Central memory CD4-positive, alpha-beta T cell (primary cell): ENCODE measurements around the gene ITGA11.

Source experiments
- DNase-seq: peaks from one replicate; pipeline ENCODE4 v3.0.0; 2022

ITGA11 gene

DNA sequence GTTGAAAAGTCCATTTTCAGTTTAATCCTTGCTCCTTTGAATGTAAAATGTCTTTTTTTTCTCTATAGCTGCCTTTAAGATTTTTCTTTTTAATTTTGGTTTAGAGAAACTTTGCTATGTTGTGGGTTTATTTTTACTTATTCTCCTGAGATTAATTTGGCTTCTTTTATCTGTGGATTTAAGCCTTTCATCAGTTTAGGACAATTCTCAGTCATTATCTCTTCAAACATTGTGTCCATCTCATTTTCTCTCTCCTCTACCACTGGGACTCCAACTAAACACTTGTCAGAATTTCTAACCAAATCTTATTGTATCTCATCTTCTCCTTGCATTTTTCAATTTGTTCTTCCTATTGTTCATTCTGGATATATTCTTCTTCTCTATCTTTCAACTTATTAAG is 12.4 kb upstream of the ITGA11 start:
- DNase-seq: no peak

DNA sequence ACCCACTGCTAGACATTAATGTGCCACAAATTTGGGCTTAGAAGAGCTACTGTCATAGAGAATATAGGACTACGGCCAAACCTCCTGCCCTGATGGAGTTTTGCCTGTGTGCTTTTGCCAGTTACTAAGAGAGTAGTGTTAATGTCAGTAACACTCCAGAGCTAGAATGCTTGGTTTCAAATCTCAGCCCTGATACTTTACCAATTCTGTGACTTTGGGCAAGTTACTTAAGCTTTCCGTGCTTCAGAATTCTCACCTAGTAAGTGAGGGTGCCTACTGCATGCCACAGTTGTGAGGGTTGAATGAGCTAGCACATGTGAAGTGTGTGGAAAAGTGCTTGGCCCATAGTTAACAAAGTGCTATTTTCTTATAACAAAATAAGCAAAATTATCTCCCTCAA is 10.9 kb upstream of the ITGA11 start:
- no peak for DNase-seq

- no peak for DNase-seq
Measured at GRCh38 chr15:68442041-68442440, 10.1 kb upstream of the ITGA11 start.

DNA sequence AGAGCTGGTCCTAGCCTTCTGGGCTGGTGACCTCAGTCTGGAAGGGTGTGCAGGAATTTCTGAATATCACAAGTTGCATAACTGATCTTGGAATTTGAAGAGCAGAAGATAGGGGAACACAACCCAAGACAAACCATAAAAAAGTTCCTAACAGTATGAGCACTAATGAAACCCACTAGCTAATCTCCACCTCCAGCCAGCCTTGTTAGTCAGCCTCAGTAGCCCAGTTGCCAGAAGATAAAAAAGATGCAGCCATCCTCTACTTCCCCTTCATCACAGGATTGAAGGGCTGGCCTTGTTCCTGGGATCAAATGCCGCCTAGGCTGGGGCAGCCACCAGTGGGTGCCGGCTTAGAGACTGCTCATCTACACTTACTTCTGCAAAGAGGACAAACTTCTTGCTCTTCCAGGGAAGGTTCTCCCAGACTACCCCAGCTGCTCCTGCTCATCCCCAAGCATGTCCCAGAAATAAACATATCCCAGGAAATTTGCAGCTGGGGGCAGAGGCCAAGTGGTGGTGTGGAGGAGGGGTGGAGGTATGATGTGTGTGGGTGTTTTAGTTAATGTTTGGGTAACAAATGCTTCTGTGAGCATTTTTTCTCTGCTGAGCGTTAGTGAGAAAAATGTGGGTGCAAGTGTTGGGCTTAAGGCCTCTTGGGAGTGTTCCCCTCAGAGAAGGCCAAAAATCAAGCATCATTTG is 9.2 kb upstream of the ITGA11 start:
- DNase-seq: no peak

GRCh38 chr15:68440136-68440535 is 8.2 kb upstream of the ITGA11 start:
- no peak for DNase-seq

- no peak for DNase-seq
Measured at GRCh38 chr15:68439506-68439905, 7.5 kb upstream of the ITGA11 start.

DNA sequence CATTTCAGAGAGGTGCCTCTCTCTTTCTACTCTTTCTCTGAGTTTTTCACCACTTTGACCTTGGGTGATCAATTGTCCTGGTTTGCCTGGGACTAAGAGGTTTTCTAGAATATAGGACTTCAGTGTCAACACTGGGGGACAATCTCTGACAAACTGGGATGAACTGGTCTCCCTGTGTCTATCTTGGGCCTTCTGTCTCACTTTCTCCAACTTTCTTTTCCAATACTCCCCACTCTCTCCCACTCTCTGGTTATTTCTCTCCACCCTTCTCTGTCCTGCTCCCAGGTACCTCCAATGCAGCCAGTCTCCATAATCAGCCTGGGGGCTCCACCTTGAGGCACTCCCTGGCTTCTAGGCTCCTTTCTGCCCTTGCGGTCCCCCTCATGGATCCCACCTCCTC is 4.7 kb upstream of the ITGA11 start:
- DNase-seq: no peak

DNA sequence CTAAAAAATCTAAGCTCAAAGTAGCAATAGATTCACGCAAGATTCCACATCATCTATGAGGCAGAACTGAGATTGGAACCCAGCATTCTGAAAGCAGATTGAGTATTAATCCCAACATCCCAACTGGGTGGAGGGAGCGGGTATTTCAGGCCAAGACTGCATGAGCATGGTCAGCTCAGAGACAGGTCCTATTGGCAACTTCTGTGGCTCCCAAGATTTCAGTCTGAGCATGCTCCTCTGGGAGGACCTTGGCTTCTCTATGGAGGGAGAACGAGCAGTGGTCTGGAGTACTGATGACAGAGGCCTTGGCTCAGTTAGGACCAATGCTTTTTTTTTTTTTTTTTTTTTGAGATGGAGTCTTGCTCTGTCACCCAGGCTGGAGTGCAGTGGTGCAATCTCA is 4.0 kb upstream of the ITGA11 start:
- DNase-seq: no peak

- no peak for DNase-seq
Measured at GRCh38 chr15:68434021-68434420, 2.1 kb upstream of the ITGA11 start.

GRCh38 chr15:68433551-68433950 is 1.6 kb upstream of the ITGA11 start:
- DNase-seq: no peak

DNA sequence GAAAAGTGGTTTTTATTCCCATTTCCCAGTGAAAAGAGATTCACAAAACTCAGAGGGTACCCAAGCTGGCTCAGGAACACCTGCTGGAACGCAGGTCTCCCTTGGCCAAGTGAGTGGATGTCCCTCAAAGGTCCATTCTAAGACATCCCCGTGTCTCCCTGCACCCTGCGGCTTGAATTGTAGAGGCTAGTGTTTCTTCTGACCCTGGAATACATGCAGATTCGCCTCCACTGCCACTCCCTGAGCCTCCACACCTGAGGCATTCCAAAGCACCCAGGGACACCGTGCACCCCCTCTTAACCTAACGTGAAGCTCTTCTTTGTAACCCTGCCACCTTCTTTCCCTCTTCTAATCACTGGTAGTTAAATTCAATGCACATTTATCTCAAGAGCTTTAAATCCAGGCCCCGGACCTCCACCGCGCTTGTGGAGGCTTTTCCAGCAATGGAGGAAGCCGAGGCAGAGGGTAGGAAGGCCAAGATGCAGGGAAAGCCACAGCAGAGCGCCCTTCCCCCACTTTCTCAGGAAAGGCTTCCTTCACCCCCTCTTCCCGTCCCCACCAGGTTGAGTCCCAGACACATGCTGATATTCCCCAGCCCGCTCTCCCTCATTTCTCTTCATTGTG is 590 bp upstream of the ITGA11 start:
- no peak for DNase-seq

DNA sequence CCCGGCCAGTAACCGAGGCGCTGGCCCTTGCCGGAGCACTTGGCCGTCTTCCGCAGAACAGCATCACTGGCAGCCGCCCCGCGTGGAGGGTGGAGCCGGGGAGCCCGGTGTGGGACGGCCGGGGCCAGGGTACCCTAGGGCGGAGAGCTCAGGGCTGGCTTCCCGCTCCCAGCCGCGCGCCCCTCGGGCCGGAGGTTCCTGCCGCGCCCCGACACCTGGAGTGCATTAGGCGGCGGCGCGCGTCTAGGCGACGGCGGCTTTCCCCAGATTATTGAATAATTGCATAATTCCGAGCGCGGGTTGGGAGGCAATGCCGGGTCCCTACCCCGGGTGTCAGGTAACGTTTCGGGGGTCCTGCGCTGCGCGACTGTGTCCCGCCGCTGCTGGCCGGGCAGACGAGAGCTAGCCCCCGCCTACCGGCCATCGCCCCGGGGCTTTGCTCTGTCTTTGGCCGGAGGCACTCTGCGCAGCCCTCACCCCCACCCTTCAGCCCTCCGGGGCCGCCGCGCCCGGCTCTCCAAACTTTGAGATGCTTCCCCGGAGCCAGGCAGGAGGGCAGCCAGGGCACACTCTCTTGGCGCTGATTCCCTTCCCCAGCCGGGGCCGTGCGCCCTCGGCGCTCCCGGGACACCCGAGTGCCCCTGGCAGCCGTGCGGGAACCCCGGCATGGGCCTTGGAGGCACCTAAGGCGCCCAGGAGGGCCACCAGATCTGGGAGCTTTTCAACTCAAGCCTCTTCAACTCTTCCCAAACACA is 749 bp downstream of the ITGA11 start:
- DNase-seq: no peak

GRCh38 chr15:68430471-68431036 is 1.4 kb downstream of the ITGA11 start:
- no peak for DNase-seq

DNA sequence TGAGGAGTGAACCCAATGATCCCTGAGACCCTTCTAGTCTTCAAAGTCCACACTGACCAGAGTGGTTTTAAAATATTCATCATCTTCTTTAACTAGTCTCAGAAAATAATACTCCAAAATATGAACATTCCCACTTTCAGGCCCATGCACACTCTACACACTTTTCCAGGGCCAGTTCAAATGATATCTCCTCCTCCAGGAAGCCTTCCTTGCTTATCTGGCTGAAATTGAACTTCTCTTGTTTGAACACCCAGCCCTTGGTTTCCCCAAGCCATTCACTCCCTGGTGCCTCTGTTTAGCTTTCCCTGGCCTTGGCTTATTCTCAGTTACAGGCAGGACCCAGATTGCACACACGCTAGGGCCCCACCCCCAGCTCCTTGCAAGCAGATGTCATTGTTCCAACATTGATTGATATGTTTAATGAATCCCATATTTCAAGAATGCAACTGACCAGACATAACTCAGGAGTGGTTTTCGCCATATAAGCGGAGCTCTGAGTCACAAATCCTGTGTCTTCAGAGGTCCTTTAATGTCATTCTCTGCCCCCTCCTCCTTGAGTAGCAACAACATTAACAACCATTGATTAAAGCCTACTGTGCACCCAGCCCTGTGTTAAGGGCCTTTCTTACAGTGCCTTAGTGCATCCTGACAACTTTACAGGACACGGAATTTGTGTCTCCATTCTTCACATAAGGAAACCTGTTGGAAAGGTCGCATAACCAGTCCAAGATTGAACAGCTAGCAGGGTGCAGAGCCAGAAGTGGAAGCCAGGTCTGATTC is 2.1 kb downstream of the ITGA11 start:
- DNase-seq: no peak

- DNase-seq: no peak
Measured at GRCh38 chr15:68428431-68428940, 3.5 kb downstream of the ITGA11 start.

GRCh38 chr15:68427963-68428362 is 4.0 kb downstream of the ITGA11 start:
- no peak for DNase-seq

DNA sequence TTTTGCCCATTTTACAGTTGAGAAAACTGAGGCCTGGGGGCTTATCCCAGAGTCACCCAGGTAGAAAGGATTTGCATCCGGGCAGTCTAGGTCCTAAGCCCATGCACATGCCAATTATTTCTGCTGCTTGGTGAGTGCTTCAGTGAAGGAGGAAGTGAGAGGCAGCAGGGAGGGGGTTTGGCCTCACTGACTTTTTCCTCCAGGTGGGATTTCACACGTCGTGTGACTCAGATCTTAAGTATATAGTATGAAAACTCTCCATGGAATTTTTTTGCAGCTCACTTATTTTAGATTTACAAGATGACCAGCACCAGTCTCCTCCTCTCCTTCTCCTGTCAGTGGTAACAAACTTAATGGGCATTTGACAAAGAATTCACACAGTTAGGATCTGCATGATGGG is 4.6 kb downstream of the ITGA11 start:
- DNase-seq: no peak

DNA sequence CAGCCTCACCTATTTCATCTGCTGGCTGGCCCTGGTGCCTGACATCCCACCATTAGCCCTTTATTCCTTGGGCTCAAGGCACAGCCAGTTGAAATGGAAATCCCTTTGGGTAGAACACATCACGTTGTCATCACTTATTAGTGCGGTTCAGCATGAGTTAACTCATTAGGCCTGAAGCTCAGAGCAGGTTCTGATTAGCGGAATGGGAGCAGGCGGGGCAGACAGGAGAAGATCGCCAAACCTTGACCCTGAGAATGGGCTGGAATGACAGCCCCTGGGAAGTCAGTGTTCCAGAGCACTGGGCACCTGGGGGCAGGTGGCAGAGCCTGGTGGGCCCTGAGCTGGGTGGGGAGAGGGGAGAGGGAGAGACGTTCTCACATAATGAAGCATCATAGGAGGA is 5.8 kb downstream of the ITGA11 start:
- no peak for DNase-seq

GRCh38 chr15:68425428-68426060 is 6.4 kb downstream of the ITGA11 start:
- DNase-seq: no peak

DNA sequence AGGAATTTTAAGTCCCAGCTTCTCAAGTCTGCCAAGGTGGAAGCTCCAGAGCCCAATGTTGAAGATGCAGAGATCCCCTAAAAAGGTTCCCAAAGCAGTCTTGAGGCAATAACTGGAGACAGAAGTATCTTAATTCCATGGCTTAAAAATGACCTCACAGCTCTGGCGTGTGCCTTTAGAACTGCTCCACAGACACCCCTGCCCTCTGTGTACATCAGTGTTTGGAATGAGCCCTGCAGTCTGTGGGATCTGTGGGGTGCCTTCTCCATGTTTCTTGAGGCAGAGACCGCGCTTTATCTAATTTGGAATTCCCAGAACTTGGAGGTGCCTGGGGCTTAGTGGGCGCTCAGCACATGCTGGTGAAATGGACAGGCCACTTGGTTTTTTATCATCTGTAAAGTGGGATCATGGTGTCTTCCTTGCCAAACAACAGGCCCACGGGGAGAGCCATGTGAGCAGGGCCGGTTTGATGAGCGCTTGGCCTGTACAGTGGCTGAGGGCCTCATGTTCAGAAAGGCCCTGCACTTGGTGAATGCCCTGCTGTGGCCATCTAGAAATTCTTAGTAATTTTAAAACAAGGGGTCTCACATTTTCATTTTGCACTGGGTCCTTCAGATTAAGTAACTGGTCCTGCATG is 7.1 kb downstream of the ITGA11 start:
- no peak for DNase-seq
